ENCODE data around the gene RAB3GAP1. TPM values are rescaled to one million over a fixed set of nuclear protein-coding genes. Genes with fewer than 3 reads are reported as not detected.

The RAB3GAP1 gene
- total and polyA plus RNA-seq, 2 of the 4 experiments (the other 2 are of a cell fraction): 21.2 to 65.8 TPM

- Histone ChIP-seq H3K23ac (ENCODE audit: low read depth, low read length) (no peak overlapping the region), H2AK5ac (ENCODE audit: low read depth, low read length) (no peak overlapping the region), H2BK15ac (ENCODE audit: low read depth, low read length) (no peak overlapping the region), H4K8ac (ENCODE audit: low read depth in 2 of 2, low read length in 2 of 2) (no peak overlapping the region), H3K9me3 (ENCODE audit: control insufficient read depth, insufficient read depth, low read length) (no peaks in the 10 kb centered on the region), H3K36me3 (ENCODE audit: control insufficient read depth, insufficient read depth, low read length) (no peaks in the 10 kb centered on the region), H3K9me1 (ENCODE audit: insufficient read depth, low read length) (no peaks in the 10 kb centered on the region), H4K20me1 (ENCODE audit: insufficient read depth, low read length) (no peaks in the 10 kb centered on the region), H3K9ac (ENCODE audit: low read depth, low read length) (no peak overlapping the region), H2AFZ (replicated peaks; ENCODE audit: low read length, poor library complexity) (no peak overlapping the region), H2BK120ac (ENCODE audit: low read depth, low read length) (no peak overlapping the region), H2BK20ac (ENCODE audit: low read depth, low read length) (no peak overlapping the region), H3K56ac (ENCODE audit: extremely low read depth, insufficient read depth, low read length) (no peak overlapping the region), H3K4me1 (ENCODE audit: control insufficient read depth, insufficient read depth, low read length) (no peaks in the 10 kb centered on the region), H4K5ac (ENCODE audit: low read depth, low read length) (no peak overlapping the region), H3K14ac (replicated peaks; ENCODE audit: low read depth, low read length) (no peak overlapping the region), H3K4me3 (ENCODE audit: insufficient read depth, low read depth, low read length) (no peak overlapping the region), H3K4ac (ENCODE audit: low read depth, low read length) (no peak overlapping the region), H3K27ac (ENCODE audit: insufficient read depth, low read length) (no peak overlapping the region), H4K91ac (ENCODE audit: insufficient read depth, low read depth, low read length) (no peak overlapping the region), H3K79me1 (ENCODE audit: low read depth in 1 of 2, low read length in 2 of 2) (no peaks in the 10 kb centered on the region), H3K18ac (ENCODE audit: low read depth, low read length) (no peak overlapping the region), H3K4me2 (ENCODE audit: low read depth, low read length) (no peak overlapping the region), H2BK5ac (ENCODE audit: low read depth, low read length, poor library complexity, severe bottlenecking) (no peak overlapping the region), H3K27me3 (ENCODE audit: control insufficient read depth, insufficient read depth, low read length) (no peaks in the 10 kb centered on the region; the same call in 1 of the 2 replicates), H2AK9ac (replicated peaks; ENCODE audit: low read depth, low read length, poor library complexity) (no peak overlapping the region)
- DNase-seq (no peak), ATAC-seq (ENCODE audit: low read depth) (no peak)
- dilution Hi-C loops (cut with HindIII; ENCODE audit: low sequenced_read_pairs, unreplicated experiment): no loop called here
- no TSS peak for BruUV-seq (replicated peaks)
- in situ Hi-C loops (cut with MboI; ENCODE audit: low sequenced_read_pairs): no loop called here
- POLR2A ChIA-PET (ENCODE audit: unreplicated experiment): no interaction called here
- CTCF ChIA-PET: no interaction called here
- intact Hi-C loops (cut with micrococcal nuclease): no loop called here
- no peak for TF ChIP-seq POLR2A (IDR thresholded peaks at IDR 0.05; ENCODE audit: low read depth, low read length)
- no peak for TF ChIP-seq SMC3 (IDR thresholded peaks at IDR 0.05; ENCODE audit: low read depth, low read length)
- TF ChIP-seq BHLHE40 (IDR thresholded peaks at IDR 0.05; ENCODE audit: low read depth, low read length): no peak
- no peak for TF ChIP-seq RFX5 (IDR thresholded peaks at IDR 0.05; ENCODE audit: low read depth, low read length)
- TF ChIP-seq USF2 (IDR thresholded peaks at IDR 0.05; ENCODE audit: low read depth, low read length): no peak
- TF ChIP-seq NFE2L2 (IDR thresholded peaks at IDR 0.05; ENCODE audit: low read depth, low read length): no peak
- no peak for TF ChIP-seq CTCF (conservative IDR thresholded peaks at IDR 0.05; ENCODE audit: low read depth, low read length)
- TF ChIP-seq MXI1 (IDR thresholded peaks at IDR 0.05; ENCODE audit: borderline replicate concordance, low read depth, low read length): no peak
- TF ChIP-seq MAFK (IDR thresholded peaks at IDR 0.05; ENCODE audit: low read depth, low read length): no peak
- no peak for TF ChIP-seq CEBPB (IDR thresholded peaks at IDR 0.05; ENCODE audit: low read depth, low read length)
- TF ChIP-seq RAD21 (IDR thresholded peaks at IDR 0.05; ENCODE audit: low read length): no peak
- TF ChIP-seq MAZ (IDR thresholded peaks at IDR 0.05; ENCODE audit: borderline replicate concordance, low read depth, low read length): no peak
- TF ChIP-seq CHD1 (IDR thresholded peaks at IDR 0.05; ENCODE audit: low read depth, low read length): no peak
- no peak for TF ChIP-seq FOS (IDR thresholded peaks at IDR 0.05; ENCODE audit: low read depth, low read length)
- TF ChIP-seq RCOR1 (IDR thresholded peaks at IDR 0.05; ENCODE audit: insufficient replicate concordance, low read length): no peak
- no peak for TF ChIP-seq ELK1 (IDR thresholded peaks at IDR 0.05; ENCODE audit: borderline replicate concordance, low read depth, low read length)
Observed at GRCh38 chr2:135011633-135012032, 40.5 kb upstream of the RAB3GAP1 start.
